Calu3 (cell line): ENCODE data around the gene MARCHF6. TPM values are rescaled to one million over a fixed set of nuclear protein-coding genes. Genes with fewer than 3 reads are reported as not detected.
"Not testable (repeated sequence)": the region's sequence is repeated elsewhere in the genome, so short reads cannot be mapped to it uniquely, and the experiment has no call there.

Source experiments
- BruUV-seq: library from RNA; stranded (reverse); fragments of 400-500 nt; replicated peaks from 2 replicates; lab custom pipeline; 2021; lab: Mats Ljungman, UMichigan
- CTCF ChIA-PET: fragments of 300-600 bp; sonication (Branson Sonifier 250); formaldehyde crosslinking; loops from one replicate; lab custom pipeline; 2022; ENCODE audit warnings: antibody characterized with exemption; lab: Charles Lee
- DNase-seq: peaks from one replicate; pipeline ENCODE4 v3.0.0; 2022
- H3K27ac Mint-ChIP-seq: one replicate; pipeline ENCODE4 v1.8.0; 2022; ENCODE audit warnings: mixed read lengths; ENCODE audit not compliant: unreplicated experiment
- H3K27me3 Mint-ChIP-seq: one replicate; pipeline ENCODE4 v1.8.0; 2022; ENCODE audit warnings: mixed read lengths; ENCODE audit not compliant: unreplicated experiment
- H3K36me3 Mint-ChIP-seq: one replicate; pipeline ENCODE4 v1.8.0; 2022; ENCODE audit warnings: mild to moderate bottlenecking, moderate library complexity, mixed read lengths; ENCODE audit not compliant: insufficient read depth, unreplicated experiment
- H3K4me1 Mint-ChIP-seq: one replicate; pipeline ENCODE4 v1.8.0; 2022; ENCODE audit warnings: mild to moderate bottlenecking, low read depth, mixed read lengths; ENCODE audit not compliant: unreplicated experiment
- H3K4me3 Mint-ChIP-seq: one replicate; pipeline ENCODE4 v1.8.0; 2022; ENCODE audit warnings: mild to moderate bottlenecking, low read depth, moderate library complexity, mixed read lengths; ENCODE audit not compliant: unreplicated experiment
- H3K9me3 Mint-ChIP-seq: one replicate; pipeline ENCODE4 v1.8.0; 2022; ENCODE audit warnings: low read depth, mixed read lengths; ENCODE audit not compliant: unreplicated experiment
- intact Hi-C: fragments of 100-400 bp; cut with micrococcal nuclease; formaldehyde crosslinking; loops from one replicate; pipeline ENCODE4 v1.10.0; 2022; ENCODE audit not compliant: unreplicated experiment
- total RNA-seq: library from RNA; stranded (reverse); gene quantifications from 2 replicates; pipeline ENCODE4 v1.2.3, GENCODE V29; 2022
- TF ChIP-seq, protein P1 (sequence below): fragments of 200-600 bp; IDR thresholded peaks from one replicate; pipeline ENCODE4 v1.8.0; 2022; ENCODE audit warnings: antibody characterized with exemption; ENCODE audit not compliant: unreplicated experiment

The MARCHF6 gene
- total RNA-seq, 1 experiment from 2014 or later: 160 TPM

DNA sequence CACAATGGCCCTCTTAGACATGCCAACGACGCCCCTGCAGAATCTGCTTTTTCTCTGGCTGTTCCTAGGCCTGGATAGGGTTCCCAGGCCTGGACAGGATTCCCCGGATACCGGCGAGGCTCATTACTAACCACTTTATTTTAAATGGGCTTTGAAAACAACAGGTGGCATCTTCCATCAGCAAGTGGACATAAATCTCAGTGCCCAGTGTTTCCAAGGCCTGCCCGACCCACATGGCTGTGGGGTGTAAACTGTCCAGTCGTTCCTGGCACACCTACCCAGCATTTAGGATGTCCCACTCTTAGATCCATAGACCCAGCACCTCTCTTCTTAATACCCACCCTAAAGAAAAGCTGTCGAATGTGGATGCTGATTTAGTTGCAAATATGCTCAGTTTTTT, 46.7 kb upstream of the MARCHF6 start:
- peak overlapping the region; percentile 94 for H3K4me3 Mint-ChIP-seq
- H3K27me3 Mint-ChIP-seq: no peaks in the 10 kb centered on the region
- no peaks in the 10 kb centered on the region for H3K9me3 Mint-ChIP-seq
- CTCF ChIA-PET: no interaction called here
- intact Hi-C loops: loop anchor here (2.0 kb wide), 1 partner anchor 18 kb away; no protein-coding TSS in a partner anchor
- no TSS peak for BruUV-seq
- TF ChIP-seq, protein P1, sequence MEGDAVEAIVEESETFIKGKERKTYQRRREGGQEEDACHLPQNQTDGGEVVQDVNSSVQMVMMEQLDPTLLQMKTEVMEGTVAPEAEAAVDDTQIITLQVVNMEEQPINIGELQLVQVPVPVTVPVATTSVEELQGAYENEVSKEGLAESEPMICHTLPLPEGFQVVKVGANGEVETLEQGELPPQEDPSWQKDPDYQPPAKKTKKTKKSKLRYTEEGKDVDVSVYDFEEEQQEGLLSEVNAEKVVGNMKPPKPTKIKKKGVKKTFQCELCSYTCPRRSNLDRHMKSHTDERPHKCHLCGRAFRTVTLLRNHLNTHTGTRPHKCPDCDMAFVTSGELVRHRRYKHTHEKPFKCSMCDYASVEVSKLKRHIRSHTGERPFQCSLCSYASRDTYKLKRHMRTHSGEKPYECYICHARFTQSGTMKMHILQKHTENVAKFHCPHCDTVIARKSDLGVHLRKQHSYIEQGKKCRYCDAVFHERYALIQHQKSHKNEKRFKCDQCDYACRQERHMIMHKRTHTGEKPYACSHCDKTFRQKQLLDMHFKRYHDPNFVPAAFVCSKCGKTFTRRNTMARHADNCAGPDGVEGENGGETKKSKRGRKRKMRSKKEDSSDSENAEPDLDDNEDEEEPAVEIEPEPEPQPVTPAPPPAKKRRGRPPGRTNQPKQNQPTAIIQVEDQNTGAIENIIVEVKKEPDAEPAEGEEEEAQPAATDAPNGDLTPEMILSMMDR: no peak
- peaks cover 14% of the 10 kb centered on the region for H3K36me3 Mint-ChIP-seq
- H3K4me1 Mint-ChIP-seq: peaks cover 38% of the 10 kb centered on the region
- peak overlapping the region; percentile 72 for H3K27ac Mint-ChIP-seq
- no peak for DNase-seq

DNA sequence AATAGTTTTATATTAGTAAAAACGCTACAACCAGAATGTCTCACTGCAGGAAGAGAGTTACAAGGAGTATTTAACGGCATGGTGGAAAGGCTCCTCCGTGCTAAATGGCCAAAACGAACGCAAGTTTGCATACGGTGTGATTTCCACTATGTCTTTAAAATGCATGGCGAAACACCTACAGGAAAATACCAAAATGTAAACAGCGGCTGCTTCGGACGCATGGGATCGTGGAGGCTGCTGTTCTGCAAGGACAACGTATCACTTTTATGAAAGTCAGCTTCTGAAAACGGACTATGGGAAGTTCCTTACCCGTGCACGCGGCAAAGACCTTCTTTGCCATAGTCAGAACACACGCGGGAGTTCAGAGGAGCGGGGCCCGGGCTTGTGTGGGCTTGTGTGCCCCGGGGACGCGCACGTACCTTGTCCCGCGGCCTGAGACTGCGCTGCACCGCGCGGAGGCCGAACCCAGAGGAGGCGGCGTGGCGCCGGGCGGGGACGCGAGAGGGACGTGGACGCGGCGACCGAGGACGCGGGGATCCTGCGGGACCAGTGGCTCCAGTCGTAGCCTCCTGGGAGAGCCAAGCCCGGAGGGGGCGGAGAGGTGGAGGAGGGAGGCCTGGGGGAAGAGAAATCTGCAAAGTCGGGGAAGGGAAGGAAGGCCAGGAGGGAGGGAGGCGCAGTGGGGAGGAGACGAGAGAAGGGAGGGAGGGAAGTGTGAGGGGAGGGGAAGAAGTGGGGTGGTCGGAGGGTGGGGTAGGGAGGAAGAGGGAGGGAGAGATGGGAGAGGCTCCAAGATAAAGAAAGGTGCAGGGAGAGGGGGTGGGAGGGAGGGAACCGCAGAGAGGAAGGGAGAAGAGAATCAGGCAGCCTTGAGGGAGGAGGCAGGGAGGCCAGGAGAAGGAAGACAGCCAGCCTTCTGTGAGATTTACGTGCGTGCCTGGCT, 46.0 kb upstream of the MARCHF6 start, which contains the start of gene CMBL:
CMBL (minus strand) TSS at position 697 of the 943 bp plus-strand sequence. CDS start 17,140 bp downstream, outside the sequence.
- H3K27ac Mint-ChIP-seq: peak within 1 kb of the TSS; percentile 72
- DNase-seq: peak; percentile 51
- no peaks in the 10 kb centered on the region for H3K9me3 Mint-ChIP-seq
- intact Hi-C loops: loop anchor here (2.0 kb wide), 2 partner anchors 19 to 57 kb away; partner anchors contain the start of gene CCT5
- CTCF ChIA-PET: no interaction called here
- peak within 1 kb of the TSS; percentile 94 for H3K4me3 Mint-ChIP-seq
- no peaks in the 10 kb centered on the region for H3K27me3 Mint-ChIP-seq
- H3K4me1 Mint-ChIP-seq: peaks cover 38% of the 10 kb centered on the region
- BruUV-seq: no TSS peak
- TF ChIP-seq, protein P1: no peak
- H3K36me3 Mint-ChIP-seq: peaks cover 14% of the 10 kb centered on the region

DNA sequence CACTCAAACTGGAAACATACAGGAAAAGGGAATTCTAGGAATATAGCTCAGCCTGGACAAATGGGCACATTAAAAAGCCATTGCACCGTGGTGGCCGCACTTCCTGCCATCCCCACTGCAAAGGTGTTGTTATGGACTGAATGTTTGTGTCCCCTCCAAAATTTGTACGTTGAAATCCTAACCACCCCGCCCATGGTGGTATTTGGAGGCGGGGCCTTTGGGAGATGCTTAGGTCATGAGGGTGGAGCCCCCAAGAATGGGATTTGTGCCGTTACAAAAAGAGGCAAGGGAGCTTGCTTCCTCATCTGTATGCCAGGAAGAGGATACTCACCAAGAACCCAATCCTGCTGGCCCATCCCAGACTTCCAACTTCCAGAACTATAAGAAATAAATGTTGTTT, 44.7 kb upstream of the MARCHF6 start:
- Mint-ChIP-seq H3K27ac (no peak overlapping the region), H3K27me3 (no peaks in the 10 kb centered on the region), H3K9me3 (no peaks in the 10 kb centered on the region), H3K36me3 (peaks cover 14% of the 10 kb centered on the region), H3K4me3 (no peak overlapping the region), H3K4me1 (peaks cover 25% of the 10 kb centered on the region)
- intact Hi-C loops: loop anchor here (2.0 kb wide), 1 partner anchor 58 kb away; the partner anchor contains the start of gene CCT5
- TF ChIP-seq, protein P1: no peak
- no TSS peak for BruUV-seq
- DNase-seq: no peak
- CTCF ChIA-PET: no interaction called here

DNA sequence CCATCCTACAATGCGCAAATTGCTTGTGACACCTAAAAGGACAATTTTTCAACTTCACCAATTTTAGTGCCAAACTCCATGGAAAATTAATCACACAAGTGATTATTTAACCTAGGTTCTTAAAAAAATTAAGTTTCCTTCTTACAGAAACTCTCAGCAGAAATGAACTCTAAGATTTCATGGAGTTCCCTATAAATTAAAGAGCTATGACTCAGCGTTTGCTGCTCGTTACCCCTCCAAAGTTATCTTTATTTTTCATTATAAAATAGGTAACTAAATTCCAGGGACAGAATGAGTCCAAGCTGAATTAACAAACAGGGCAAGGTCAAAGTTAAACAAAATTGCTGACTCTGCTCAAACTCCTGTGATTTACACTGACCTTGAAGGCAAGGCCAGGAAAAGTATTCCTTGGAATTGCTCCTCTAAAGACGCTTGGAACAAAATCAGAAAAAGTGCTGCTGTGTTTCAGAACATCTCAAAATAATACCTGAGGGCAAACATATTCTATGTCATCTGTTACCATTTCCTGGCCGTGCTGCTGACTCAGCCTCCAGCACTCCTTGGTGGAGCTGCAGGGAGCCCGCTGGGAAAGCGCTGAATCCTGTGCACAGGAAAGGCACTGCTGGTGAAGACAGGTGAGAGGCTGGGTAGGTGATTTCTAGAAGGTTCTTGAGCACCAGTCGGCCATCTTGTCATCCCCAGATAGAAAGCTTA, 43.3 kb upstream of the MARCHF6 start:
- H3K36me3 Mint-ChIP-seq: peaks cover 14% of the 10 kb centered on the region
- H3K27me3 Mint-ChIP-seq: no peaks in the 10 kb centered on the region
- H3K9me3 Mint-ChIP-seq: no peaks in the 10 kb centered on the region
- peak; percentile 56 for DNase-seq
- no peak overlapping the region for H3K4me3 Mint-ChIP-seq
- intact Hi-C loops: no loop called here
- H3K27ac Mint-ChIP-seq: no peak overlapping the region
- TF ChIP-seq, protein P1: no peak
- BruUV-seq: no TSS peak
- H3K4me1 Mint-ChIP-seq: peaks cover 23% of the 10 kb centered on the region
- CTCF ChIA-PET: interaction anchor here (0.5 to 1.2 kb wide), 3 partner anchors 24 to 113 kb away, joined by 4 to 6 read pairs (median 5); no protein-coding TSS in a partner anchor

DNA sequence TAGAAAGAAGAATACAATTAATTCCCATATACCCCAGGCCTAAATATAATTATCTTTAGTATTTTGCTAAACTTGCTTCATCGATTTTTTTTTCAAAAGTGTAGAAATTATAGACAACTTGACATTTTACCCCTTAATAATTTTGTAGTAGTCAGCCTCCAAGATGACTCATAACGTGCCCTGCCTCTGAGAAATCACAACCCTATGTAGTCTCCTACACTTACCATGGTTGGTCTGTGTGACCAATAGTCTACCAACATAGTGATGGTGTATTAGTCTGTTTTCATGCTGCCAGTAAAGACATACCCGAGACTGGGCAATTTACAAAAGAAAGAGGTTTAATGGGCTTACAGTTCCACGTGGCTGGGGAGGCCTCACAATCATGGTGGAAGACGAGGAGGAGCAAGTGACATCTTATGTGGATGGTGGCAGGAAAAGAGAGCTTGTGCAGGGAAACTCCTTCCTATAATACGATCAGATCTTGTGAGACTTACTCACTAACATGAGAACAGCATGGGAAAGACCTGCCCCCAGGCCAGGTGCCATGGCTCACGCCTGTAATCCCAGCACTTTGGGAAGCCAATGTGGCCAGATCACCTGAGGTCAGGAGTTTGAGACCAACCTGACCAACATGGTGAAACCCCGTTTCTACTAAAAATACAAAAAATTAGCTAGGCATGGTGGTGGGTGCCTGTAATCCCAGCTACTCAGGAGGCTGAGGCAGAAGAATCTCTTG, 42.5 kb upstream of the MARCHF6 start:
- DNase-seq, H3K27ac Mint-ChIP-seq, BruUV-seq, H3K27me3 Mint-ChIP-seq, H3K4me3 Mint-ChIP-seq, H3K9me3 Mint-ChIP-seq, intact Hi-C loops: not testable (repeated sequence)
- Mint-ChIP-seq H3K4me1 (peaks cover 18% of the 10 kb centered on the region), H3K36me3 (peaks cover 14% of the 10 kb centered on the region)
- CTCF ChIA-PET: interaction anchor here (0.5 to 1.2 kb wide), 3 partner anchors 25 to 113 kb away, joined by 4 to 6 read pairs (median 5); no protein-coding TSS in a partner anchor
